Measurements from ENCODE around the gene NONO.
"Not testable (repeated sequence)": the region's sequence is repeated elsewhere in the genome, so short reads cannot be mapped to it uniquely, and the experiment has no call there.

Gene NONO

DNA sequence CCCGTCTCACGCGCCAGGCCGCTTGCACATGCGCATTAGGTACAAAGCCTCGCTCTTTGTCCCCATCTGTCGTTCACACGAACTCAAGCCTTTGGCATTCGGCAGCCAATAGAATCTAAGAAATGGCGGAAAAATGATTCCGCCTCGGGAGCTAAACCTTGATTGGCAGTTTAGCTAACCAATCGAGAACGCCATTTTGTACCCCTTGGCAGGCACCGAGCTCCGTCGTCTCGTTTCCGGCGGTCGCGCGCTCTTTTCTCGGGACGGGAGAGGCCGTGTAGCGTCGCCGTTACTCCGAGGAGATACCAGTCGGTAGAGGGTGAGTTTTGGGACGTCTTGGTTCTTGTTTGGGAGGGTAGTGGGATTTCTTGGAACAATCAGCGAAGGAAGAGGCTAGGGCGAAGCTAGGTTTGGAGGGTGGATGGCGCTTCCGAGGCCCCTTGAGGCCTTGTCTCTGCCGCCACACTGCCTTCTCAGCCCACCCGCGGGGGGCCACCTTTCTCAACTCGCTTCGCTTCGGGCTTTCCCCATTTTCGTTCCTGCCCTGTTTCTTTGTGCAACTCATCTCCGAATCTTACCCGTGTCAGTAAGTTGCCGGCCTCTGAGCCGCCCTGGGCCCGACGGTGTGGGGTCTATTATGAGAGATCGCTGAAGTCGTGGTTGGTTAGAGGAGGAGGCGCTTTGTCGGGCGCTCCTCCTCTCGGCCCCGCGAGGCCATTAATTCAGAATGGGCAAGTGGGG lies at the start of gene NONO:
Gene NONO, plus strand, starts transcription at position 233 of the 741 bp plus-strand sequence. CDS start 7,003 bp downstream, outside the sequence.
- peak; percentile 97 for DNase-seq (ENCODE audit: low read depth, low spot score)

- DNase-seq (ENCODE audit: low read depth, low spot score): no peak
Measured at GRCh38 chrX:71235482-71235881, 48.0 kb upstream of the NONO start.

- no peak for DNase-seq (ENCODE audit: low read depth, low spot score)
Measured at GRCh38 chrX:71236836-71237235, 46.6 kb upstream of the NONO start.

DNA sequence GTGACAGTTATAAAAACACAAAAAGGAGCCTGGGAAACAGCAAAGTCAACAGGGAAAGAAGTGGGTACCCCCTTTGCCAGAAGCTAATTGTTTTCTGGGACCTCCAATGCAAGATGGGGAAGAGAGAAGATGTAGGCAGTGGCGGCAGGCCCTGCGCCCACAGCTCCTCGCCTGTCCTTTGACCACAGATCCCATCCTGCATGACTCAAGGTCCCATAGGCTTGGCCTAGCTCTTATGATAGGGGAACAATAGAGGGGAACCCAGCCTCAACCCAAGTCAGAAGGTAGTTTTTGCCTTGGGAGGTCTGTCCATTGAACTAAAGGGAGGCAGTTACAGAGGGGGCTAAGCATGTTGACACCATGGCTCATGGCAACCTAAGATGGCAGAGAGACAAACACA lies 43.7 kb upstream of the NONO start:
- DNase-seq (ENCODE audit: low read depth, low spot score): no peak

DNA sequence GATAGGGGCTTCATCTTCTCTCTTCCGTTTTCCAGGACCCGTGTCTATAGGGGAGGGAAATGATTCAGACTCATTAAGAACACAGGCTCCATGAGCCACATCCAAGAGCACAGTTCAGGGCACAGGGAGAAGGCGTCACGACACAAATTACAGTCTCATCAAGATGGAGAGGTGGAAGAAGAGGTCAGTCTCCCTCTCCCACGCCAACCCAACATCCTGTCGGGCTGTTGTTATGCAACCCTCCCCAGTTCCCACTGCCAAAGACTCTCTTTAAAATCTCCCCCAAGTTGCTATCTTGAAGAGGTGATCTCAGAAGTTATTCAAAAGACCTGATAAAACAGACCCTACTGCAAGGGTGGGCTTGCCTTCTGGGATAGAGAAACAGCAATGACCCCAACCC lies 42.1 kb upstream of the NONO start:
- no peak for DNase-seq (ENCODE audit: low read depth, low spot score)

- no peak for DNase-seq (ENCODE audit: low read depth, low spot score)
Measured at GRCh38 chrX:71244359-71245128, 38.9 kb upstream of the NONO start.

GRCh38 chrX:71245159-71245558 lies 38.3 kb upstream of the NONO start:
- DNase-seq (ENCODE audit: low read depth, low spot score): no peak

GRCh38 chrX:71250841-71251240 lies 32.6 kb upstream of the NONO start:
- no peak for DNase-seq (ENCODE audit: low read depth, low spot score)

DNA sequence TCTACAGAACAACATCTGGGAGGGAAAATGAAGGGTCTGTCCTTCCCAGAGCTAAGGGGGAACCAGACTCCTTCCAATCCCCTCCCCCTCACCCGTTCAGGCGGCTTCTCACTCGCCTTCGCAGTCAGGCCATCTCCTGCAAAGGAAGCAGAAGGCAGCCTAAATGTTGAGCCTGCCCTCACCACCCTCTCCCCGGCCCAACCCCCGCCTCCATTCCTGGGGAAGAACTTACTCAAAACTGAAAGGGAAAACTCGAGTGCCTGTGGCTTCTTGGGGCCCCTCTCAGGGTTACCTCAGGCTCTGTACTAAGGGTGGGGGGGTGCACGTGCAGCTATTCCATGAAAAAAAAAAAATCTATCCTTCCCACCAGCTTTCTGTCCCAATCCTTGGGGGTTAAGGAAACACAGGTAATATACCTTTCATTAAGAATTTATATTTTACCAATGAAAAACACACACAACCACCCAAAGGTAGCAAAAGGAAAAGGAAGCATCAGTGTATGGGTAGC lies 31.9 kb upstream of the NONO start:
- DNase-seq (ENCODE audit: low read depth, low spot score): no peak

GRCh38 chrX:71252221-71252620 lies 31.2 kb upstream of the NONO start:
- no peak for DNase-seq (ENCODE audit: low read depth, low spot score)

DNA sequence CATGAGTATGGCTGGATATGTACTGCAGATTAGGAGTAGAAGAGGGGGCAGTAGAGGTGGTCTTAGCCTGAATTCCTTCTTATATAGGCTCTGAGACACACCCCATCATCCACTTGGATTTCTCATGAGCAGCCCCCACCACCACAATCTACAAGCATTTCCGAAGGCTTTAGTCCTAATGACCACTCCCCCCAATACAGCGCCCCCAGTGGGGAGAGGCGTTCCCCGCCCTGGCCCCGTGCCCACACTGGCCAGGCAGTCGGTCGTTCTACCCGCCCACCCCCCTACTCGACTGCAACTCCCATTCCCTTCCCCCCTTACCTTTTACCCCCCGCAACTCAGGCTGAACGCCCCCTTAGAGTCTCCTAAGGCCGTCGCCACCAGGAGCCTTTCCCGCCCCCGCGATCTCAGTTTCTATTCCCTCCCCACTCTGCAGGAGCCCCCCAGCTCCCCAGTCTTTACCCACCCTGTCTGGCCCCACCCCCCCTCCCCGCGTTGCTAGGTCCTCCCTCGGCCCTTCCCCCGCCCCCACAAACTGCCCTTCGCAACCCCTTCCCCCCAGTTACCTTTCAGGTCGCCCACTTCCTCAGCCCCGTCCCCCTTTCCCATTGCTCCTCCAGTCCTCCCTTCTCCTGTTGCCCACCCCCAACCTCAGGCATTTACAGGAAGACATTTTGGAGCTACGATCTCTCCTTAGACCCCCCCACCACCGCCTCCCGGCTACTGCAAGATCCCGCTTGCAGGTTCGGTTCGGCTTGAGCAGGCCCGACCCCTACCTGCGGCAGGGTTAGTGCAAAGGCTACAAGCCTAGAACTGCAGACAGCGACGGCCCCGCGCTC lies 30.0 kb upstream of the NONO start:
- no peak for DNase-seq (ENCODE audit: low read depth, low spot score)

DNA sequence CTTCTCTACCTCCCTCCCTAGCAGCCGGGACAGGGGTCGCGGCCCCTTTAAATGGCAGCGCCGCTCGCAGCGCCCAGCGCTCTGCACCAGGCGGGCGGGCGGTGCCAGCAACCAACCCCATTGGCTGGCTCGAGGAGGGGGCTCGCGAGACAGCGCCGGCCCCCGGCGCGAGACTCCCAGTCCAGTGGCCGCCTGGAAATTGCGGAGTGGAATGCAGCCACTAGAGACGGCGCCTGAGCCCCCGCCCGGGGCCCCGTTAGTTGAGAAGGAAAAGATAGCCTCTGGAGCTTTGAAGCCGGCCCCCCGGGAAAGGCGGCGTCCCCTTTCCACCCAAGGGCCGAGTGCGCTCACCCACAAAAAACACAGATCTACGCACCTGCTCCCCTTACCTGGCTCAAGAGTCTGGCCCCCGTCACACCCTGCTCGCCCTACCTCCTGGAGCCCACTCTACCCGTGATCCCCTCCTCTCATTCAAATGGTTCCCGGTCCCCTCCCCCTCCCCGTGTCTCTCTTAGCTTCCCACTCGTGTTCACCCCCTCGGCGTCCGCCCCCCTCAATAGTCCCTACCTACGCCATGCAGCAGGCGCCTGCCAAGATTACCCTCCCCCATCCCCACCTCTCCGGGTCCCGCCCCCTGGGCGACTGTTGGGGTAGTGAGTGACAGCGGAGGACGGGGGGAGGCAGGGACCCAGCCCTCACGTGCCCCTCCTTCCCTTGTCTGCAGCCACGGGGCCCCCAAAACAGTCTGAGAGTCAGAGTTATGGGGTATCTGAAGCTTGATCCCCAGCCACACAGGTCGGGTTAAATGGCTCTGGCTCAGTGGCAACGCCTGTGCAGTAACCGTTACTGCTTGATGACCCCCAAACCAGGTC lies 29.1 kb upstream of the NONO start, which contains the start of gene ZMYM3:
Gene ZMYM3, minus strand, starts transcription at position 49 of the 872 bp plus-strand sequence. CDS start 885 bp downstream, outside the sequence.
- DNase-seq (ENCODE audit: low read depth, low spot score): no peak

- no peak for DNase-seq (ENCODE audit: low read depth, low spot score)
Measured at GRCh38 chrX:71256051-71256450, 27.4 kb upstream of the NONO start.

DNA sequence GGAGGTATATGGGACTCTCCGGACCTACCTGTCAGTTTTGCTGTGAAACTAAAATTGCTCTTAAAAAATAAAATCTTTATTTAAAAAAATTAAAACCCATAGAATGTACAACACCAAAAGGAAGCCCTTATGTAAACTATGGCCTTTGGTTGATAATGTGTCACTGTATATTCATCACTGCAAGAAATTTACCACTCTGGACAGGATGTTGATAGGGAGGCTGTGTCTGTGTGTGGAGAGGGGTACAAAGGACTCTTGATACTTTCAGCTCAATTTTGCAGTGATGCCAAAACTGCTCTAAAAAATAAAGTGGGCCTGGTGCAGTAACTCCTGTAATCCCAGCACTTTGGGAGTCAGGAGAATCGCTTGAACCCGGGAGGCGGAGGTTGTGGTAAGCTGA lies 26.6 kb upstream of the NONO start:
- no peak for DNase-seq (ENCODE audit: low read depth, low spot score)

DNA sequence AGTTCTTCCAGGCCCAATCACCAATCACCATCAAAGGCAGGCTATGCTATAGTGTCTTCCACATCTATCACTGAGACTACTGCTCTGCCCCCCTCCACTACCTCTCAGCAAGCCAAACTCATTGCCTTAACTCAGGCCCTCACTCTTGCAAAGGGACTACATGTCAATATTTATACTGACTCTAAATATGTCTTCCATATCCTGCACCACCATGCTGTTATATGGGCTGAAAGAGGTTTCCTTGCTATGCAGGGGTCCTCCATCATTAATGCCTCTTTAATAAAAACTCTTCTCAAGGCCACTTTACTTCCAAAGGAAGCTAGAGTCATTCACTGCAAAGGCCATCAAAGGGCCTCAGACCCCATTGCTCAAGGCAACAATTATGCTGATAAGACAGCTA lies 14.8 kb upstream of the NONO start:
- DNase-seq (ENCODE audit: low read depth, low spot score): not testable (repeated sequence)

DNA sequence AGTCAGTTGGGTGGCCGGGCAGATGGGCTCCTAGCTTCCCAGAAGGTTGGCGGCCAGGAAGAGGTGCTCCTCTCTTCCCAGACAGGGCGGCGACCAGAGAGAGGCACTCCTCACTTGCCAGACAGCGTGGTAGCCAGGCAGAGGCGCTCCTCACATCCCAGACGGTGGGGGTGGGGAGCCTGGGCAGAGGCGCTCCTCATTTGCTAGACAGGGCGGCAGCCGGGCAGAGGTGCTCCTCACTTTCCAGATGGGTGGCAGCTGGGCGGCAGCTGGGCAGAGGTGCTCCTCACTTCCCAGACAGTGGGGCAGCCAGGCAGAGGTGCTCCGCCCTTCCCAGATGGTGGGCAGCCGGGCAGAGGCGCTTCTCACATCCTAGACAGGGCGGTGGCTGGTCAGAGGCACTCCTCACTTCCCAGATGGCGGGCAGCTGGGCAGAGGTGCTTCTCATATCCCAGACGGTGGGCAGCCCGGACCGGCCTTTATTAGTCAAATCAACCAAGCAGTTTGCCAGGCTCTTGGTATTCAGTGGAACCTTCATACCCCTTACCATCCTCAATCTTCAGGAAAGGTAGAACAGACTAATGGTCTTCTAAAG lies 13.5 kb upstream of the NONO start:
- DNase-seq (ENCODE audit: low read depth, low spot score): no peak

DNA sequence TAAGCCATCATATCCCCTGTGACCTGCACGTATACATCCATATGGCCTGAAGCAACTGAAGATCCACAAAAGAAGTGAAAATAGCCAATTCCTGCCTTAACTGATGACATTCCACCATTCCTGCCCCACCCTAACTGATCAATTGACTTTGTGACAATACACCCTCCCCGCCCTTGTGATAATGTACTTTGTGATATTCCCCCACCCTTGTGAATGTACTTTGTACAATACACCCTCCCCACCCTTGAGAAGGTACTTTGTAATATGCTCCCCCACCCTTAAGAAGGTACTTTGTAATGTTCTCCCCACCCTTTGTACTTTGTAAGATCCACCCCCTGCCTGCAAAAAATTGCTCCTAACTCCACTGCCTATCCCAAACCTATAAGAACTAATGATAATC lies 11.1 kb upstream of the NONO start:
- DNase-seq (ENCODE audit: low read depth, low spot score): not testable (repeated sequence)

DNA sequence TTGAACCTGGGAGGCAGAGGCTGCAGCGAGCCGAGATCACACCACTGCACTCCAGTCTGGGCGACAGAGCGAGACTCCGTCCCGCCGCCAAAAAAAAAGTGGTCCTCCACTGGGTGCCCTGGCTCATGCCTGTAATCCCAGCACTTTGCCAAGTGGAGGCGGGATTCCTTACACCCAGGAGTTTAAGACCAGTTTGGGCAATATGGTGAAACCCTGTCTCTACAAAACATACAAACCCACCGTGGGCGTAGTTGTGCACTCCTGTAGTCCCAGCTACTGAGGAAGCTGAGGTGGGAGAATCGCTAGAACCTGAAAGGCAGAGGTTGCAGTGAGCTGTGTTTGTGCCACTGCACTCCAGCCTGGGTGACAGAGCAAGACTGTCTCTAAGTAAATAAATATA lies 2.1 kb upstream of the NONO start:
- not testable (repeated sequence) for DNase-seq (ENCODE audit: low read depth, low spot score)

- no peak for DNase-seq (ENCODE audit: low read depth, low spot score)
Measured at GRCh38 chrX:71282514-71283402, 677 bp upstream of the NONO start.

Data from iPS DF 19.7 (cell line).